SIG-M5 treated with dmso at 0.1 percent for 504 hours (cell line): ENCODE data around the gene XIRP1.
A peak's percentile ranks its signal among the peaks of the same experiment; 100 is the strongest.
"Not testable (repeated sequence)": the region's sequence is repeated elsewhere in the genome, so short reads cannot be mapped to it uniquely, and the experiment has no call there.

Experiments
- DNase-seq: peaks from one replicate; lab custom pipeline; 2025; ENCODE audit not compliant: unreplicated experiment; lab: John Stamatoyannopoulos, UW

The XIRP1 gene

GRCh38 chr3:39186692-39187151 is 5.7 kb downstream of the XIRP1 start:
- no peak for DNase-seq

GRCh38 chr3:39185959-39186691 is 6.3 kb downstream of the XIRP1 start:
- no peak for DNase-seq

GRCh38 chr3:39185326-39185958 is 7.0 kb downstream of the XIRP1 start:
- no peak for DNase-seq

GRCh38 chr3:39184968-39185285 is 7.5 kb downstream of the XIRP1 start:
- no peak for DNase-seq

- DNase-seq, result no peak
These were observed 8.1 kb downstream of the XIRP1 start for GRCh38 chr3:39184081-39184967.

- DNase-seq, result no peak
These were observed 8.9 kb downstream of the XIRP1 start for GRCh38 chr3:39183211-39184080.

GRCh38 chr3:39181408-39182335 is 10.7 kb downstream of the XIRP1 start:
- no peak for DNase-seq

GRCh38 chr3:39180546-39181346 is 11.6 kb downstream of the XIRP1 start:
- peak; percentile 72 for DNase-seq

- no peak for DNase-seq
These were observed 12.2 kb downstream of the XIRP1 start for GRCh38 chr3:39180183-39180545.

GRCh38 chr3:39178553-39178952 is 13.8 kb downstream of the XIRP1 start:
- DNase-seq, result no peak

GRCh38 chr3:39177708-39178332 is 14.6 kb downstream of the XIRP1 start:
- peak; percentile 72 for DNase-seq

- no peak for DNase-seq
These were observed 16.2 kb downstream of the XIRP1 start for GRCh38 chr3:39176025-39176714.

GRCh38 chr3:39173318-39174125 is 18.9 kb downstream of the XIRP1 start:
- no peak for DNase-seq

GRCh38 chr3:39171860-39172259 is 20.5 kb downstream of the XIRP1 start:
- DNase-seq, result no peak

GRCh38 chr3:39170877-39171276 is 21.5 kb downstream of the XIRP1 start:
- not testable (repeated sequence) for DNase-seq

GRCh38 chr3:39170461-39170860 is 21.9 kb downstream of the XIRP1 start:
- DNase-seq, result no peak

- DNase-seq, result no peak
These were observed 22.7 kb downstream of the XIRP1 start for GRCh38 chr3:39169712-39170111.
